Measurements from ENCODE around the gene PRR30.

The PRR30 gene

GRCh38 chr2:27147935-27148334, 8.7 kb upstream of the PRR30 start:
- Histone ChIP-seq H3K4me3 (no peak overlapping the region), H3K27ac (no peak overlapping the region)
- TF ChIP-seq CTCF (IDR thresholded peaks at IDR 0.05), result no peak
- DNase-seq (ENCODE audit: low spot score), result no peak

DNA sequence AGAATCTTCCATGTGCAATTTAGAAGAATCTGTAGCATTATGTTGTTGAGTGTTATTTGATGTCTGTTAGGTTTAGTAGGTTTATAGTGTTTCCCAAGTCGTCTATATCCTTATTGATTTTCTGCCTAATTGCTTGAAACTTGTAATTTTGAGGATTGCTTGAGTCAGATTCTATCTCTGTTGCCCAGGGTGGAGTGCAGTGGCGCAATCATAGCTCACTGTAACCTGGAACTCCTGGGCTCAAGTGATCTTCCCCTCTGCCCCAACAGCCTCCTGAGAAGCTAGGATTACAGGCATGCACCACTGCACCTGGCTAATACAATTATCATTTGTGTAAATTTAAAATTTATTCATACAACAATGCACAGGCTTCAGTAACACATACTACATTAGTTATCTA, 6.5 kb upstream of the PRR30 start:
- Histone ChIP-seq H3K4me3 (no peak overlapping the region), H3K27ac (no peak overlapping the region)
- DNase-seq (ENCODE audit: low spot score), result no peak
- no peak for TF ChIP-seq CTCF (IDR thresholded peaks at IDR 0.05)

- no peak for TF ChIP-seq CTCF (IDR thresholded peaks at IDR 0.05)
- no peak overlapping the region for H3K4me3 ChIP-seq
- no peak overlapping the region for H3K27ac ChIP-seq
- DNase-seq (ENCODE audit: low spot score), result no peak
Observed at GRCh38 chr2:27143285-27143684, 4.1 kb upstream of the PRR30 start.

GRCh38 chr2:27138111-27138510, 1.1 kb downstream of the PRR30 start:
- no peak for TF ChIP-seq CTCF (IDR thresholded peaks at IDR 0.05)
- Histone ChIP-seq H3K27ac (no peak overlapping the region), H3K4me3 (no peak overlapping the region)
- DNase-seq (ENCODE audit: low spot score), result no peak

DNA sequence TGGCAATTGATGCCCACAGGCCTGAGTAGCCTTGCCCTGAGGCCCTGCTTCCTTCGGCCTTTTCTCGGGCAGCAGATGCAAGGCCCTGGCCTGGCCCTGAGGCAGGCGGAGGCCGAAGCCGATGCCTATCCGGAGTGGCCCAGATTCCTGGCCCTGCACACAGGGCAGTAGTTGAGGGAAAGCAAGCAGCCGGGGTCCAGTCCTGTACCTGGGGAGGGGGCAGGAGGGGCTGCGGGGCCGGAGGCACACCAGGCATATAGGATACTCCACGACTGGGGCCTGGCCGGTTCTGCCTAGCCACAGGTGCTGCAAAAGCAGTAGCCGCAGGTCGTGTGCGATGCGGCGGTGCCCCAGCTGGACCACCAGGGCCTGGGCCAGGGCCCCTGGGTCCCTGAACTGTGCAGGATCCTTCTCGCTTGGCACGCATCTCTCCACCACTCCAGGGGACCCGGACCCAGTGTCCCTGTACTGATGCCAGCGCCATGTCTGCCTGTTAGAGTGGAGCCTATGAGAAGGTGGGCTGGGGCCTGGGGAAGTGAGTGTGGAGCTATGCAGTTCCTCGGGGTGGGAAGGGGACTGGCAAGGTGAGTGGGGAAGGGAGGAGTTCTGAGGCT, 1.8 kb downstream of the PRR30 start:
- no peak overlapping the region for H3K27ac ChIP-seq
- no peak overlapping the region for H3K4me3 ChIP-seq
- no peak for DNase-seq (ENCODE audit: low spot score)
- TF ChIP-seq CTCF (IDR thresholded peaks at IDR 0.05), result no peak

DNA sequence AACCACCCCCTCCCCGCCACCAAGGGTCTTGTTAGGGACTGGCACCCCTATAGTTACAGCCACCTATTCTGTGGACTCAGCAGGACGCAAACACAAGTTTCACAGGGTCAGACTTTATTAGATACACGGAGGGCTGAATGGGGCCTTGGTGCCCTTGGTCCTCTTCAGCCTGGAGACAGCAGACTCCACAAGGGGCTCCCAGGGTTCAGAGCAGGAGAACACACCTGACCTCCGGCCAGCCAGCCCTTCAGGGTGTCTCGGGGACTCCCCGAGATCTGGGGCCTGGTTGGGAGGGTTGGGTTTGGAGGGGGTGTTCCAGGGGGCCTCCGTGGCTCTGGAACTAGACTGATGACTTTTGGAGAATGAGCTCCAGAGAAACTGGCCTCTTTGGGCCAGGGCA, 2.5 kb downstream of the PRR30 start:
- Histone ChIP-seq H3K4me3 (no peak overlapping the region), H3K27ac (no peak overlapping the region)
- DNase-seq (ENCODE audit: low spot score), result no peak
- no peak for TF ChIP-seq CTCF (IDR thresholded peaks at IDR 0.05)

- no peak for TF ChIP-seq CTCF (IDR thresholded peaks at IDR 0.05)
- Histone ChIP-seq H3K4me3 (no peak overlapping the region), H3K27ac (no peak overlapping the region)
- no peak for DNase-seq (ENCODE audit: low spot score)
Observed at GRCh38 chr2:27135478-27135955, 3.7 kb downstream of the PRR30 start.

All from coronary artery (tissue), 2 donors.